Testis (tissue), 3 donors: ENCODE measurements around the gene FAM171A2. TPM values are rescaled to one million over a fixed set of nuclear protein-coding genes. Genes with fewer than 3 reads are reported as not detected.
"Not testable (repeated sequence)": the region's sequence is repeated elsewhere in the genome, so short reads cannot be mapped to it uniquely, and the experiment has no call there.

Experiments
- DNase-seq: peaks from one replicate; pipeline ENCODE4 v3.0.0-alpha.2; 2019
- H3K27ac ChIP-seq, 2 donors: fragments of 200-600 bp; sonication (generic); one replicate each; pipeline ENCODE4 v1.5.1; 2019
- H3K27me3 ChIP-seq: fragments of 200-600 bp; sonication (generic); one replicate; pipeline ENCODE4 v1.5.1; 2019
- H3K36me3 ChIP-seq: fragments of 200-600 bp; sonication (generic); one replicate; pipeline ENCODE4 v1.5.1; 2017; ENCODE audit warnings: low read depth; ENCODE audit errors: missing control alignments
- H3K4me1 ChIP-seq: fragments of 200-600 bp; sonication (generic); one replicate; pipeline ENCODE4 v1.5.1; 2019
- H3K4me3 ChIP-seq, 2 donors: fragments of 200-600 bp; sonication (generic); one replicate each; pipeline ENCODE4 v1.5.1; 2017 to 2019
- H3K9me3 ChIP-seq: fragments of 200-600 bp; sonication (generic); one replicate; pipeline ENCODE4 v1.5.1; 2017
- CTCF ChIP-seq, 3 experiments: fragments of 450-650 bp in 2 of 3; fragments of 200-600 bp in 1 of 3; sonication (generic) in 1 of 3; IDR thresholded peaks; one replicate each; pipeline ENCODE4 v1.5.1; 2016 to 2019; ENCODE audit warnings: antibody characterized with exemption in 3 of 3, mild to moderate bottlenecking in 2 of 3, moderate library complexity in 1 of 3
- POLR2A ChIP-seq: fragments of 450-650 bp; IDR thresholded peaks from one replicate; pipeline ENCODE4 v1.6.1; 2017; ENCODE audit warnings: antibody characterized with exemption, mild to moderate bottlenecking, moderate library complexity
- WGBS, 2 donors: methylation state at CpG; one replicate each; pipeline ENCODE4 v1.1.5; 2018; 5-methylcytosine and 5-hydroxymethylcytosine counted together
- intact Hi-C: fragments of 100-400 bp; cut with DNase I; formaldehyde crosslinking; loops from one replicate; pipeline ENCODE4 v1.15.1; 2023; ENCODE audit warnings: low total_unique reads
- polyA plus RNA-seq: library from polyadenylated mRNA; stranded (reverse); fragments of 350-450 nt; fragmentation: Illumina TruSeq; extraction: RNeasy Lipid Tissue Mini Kit (QIAGEN cat#74804); gene quantifications from one replicate; pipeline ENCODE4 v1.2.3, GENCODE V29; 2014; ENCODE audit warnings: low read depth, low replicate concordance; ENCODE audit not compliant: insufficient read depth
- total RNA-seq, 2 donors: library from RNA; depleted of rRNA; stranded (reverse); fragments of >200 nt; gene quantifications; one replicate each; pipeline ENCODE4 v1.2.3, GENCODE V29; 2016

Gene FAM171A2
- total and polyA plus RNA-seq, 3 donors from 2014 or later = 1.3 to 3.6 (median 2.0) TPM

- 69 to 78% methylated on average over 7 of the region's 7 CpGs for WGBS, 2 donors
- intact Hi-C loops = no loop called here
- no peaks in the 10 kb centered on the region for H3K27me3 ChIP-seq
- no peak overlapping the region for H3K4me3 ChIP-seq
- peaks cover 7% of the 10 kb centered on the region for H3K4me1 ChIP-seq
- no peak for DNase-seq
- H3K9me3 ChIP-seq = no peaks in the 10 kb centered on the region
- H3K27ac ChIP-seq = no peak overlapping the region
- TF ChIP-seq POLR2A (no peak), CTCF (IDR thresholded peaks at IDR 0.05) (no peak)
- no peaks in the 10 kb centered on the region for H3K36me3 ChIP-seq
These were observed 3.8 kb upstream of the FAM171A2 start for GRCh38 chr17:44367231-44367979.

GRCh38 chr17:44365051-44365450, 1.4 kb upstream of the FAM171A2 start:
- H3K27ac ChIP-seq, H3K36me3 ChIP-seq, H3K27me3 ChIP-seq, intact Hi-C loops, H3K4me3 ChIP-seq, H3K9me3 ChIP-seq, DNase-seq: not testable (repeated sequence)
- H3K4me1 ChIP-seq = peaks cover 24% of the 10 kb centered on the region
- 86 to 90% methylated on average over 5 of the region's 5 CpGs for WGBS, 2 donors

- no peak for DNase-seq
These were observed 572 bp downstream of the FAM171A2 start for GRCh38 chr17:44362949-44363612.

GRCh38 chr17:44362459-44362948, 1.1 kb downstream of the FAM171A2 start:
- no peak for DNase-seq
- no peak for TF ChIP-seq POLR2A
- no peak for TF ChIP-seq CTCF (IDR thresholded peaks at IDR 0.05)
- WGBS, 2 donors = 25 to 34% methylated on average over 4 to 10 of the region's 11 CpGs
- H3K27ac ChIP-seq = no peak overlapping the region
- intact Hi-C loops = no loop called here
- peaks cover 24% of the 10 kb centered on the region for H3K4me1 ChIP-seq
- peak overlapping the region in 1 of 2 donors; percentile 63 for H3K4me3 ChIP-seq
- H3K27me3 ChIP-seq = no peaks in the 10 kb centered on the region
- no peaks in the 10 kb centered on the region for H3K36me3 ChIP-seq
- H3K9me3 ChIP-seq = no peaks in the 10 kb centered on the region

More at GRCh38 chr17:44362949-44363612, 572 bp downstream of the FAM171A2 start:
- no peaks in the 10 kb centered on the region for H3K9me3 ChIP-seq
- TF ChIP-seq CTCF (IDR thresholded peaks at IDR 0.05) = no peak
- no peak for TF ChIP-seq POLR2A
- H3K36me3 ChIP-seq = no peaks in the 10 kb centered on the region
- H3K27ac ChIP-seq = peak overlapping the region in 1 of 2 donors; percentile 30
- H3K4me3 ChIP-seq = peak overlapping the region; percentile 57 to 63
- no peaks in the 10 kb centered on the region for H3K27me3 ChIP-seq
- WGBS, 2 donors = 0 to 3% methylated on average over 18 to 35 of the region's 45 CpGs
- intact Hi-C loops = no loop called here
- H3K4me1 ChIP-seq = peaks cover 24% of the 10 kb centered on the region
